Left kidney (tissue), 8 donors: Measurements from ENCODE around the gene PEA15. TPM values are rescaled to one million over a fixed set of nuclear protein-coding genes. Genes with fewer than 3 reads are reported as not detected.

Source experiments
- DNase-seq: peaks from one replicate; pipeline ENCODE4 v3.0.0-alpha.2; 2013
- long read RNA-seq, 8 donors: transcript quantifications; one replicate each; lab custom pipeline, GENCODE V29; 2026
- polyA plus RNA-seq: library from polyadenylated mRNA; unstranded; fragments of 120-200 nt; gene quantifications from one replicate; pipeline ENCODE4 v1.2.1, GENCODE V29; 2013; ENCODE audit not compliant: insufficient read length

The PEA15 gene, protein sequence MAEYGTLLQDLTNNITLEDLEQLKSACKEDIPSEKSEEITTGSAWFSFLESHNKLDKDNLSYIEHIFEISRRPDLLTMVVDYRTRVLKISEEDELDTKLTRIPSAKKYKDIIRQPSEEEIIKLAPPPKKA
- 98.5 TPM for polyA plus RNA-seq
- long read RNA-seq, donor 1, transcript PEA15-201 (4 exons, 2,471 nt) = major isoform, 54 of 108 reads
- long read RNA-seq, donor 1, partial matches to known transcripts = 54 of 108 reads
- long read RNA-seq, donor 1, other reads (novel, unspliced or antisense) = 0 of 108 reads
- long read RNA-seq, donor 2, transcript PEA15-201 (4 exons, 2,471 nt) = major isoform, 34 of 87 reads
- long read RNA-seq, donor 2, partial matches to known transcripts = 53 of 87 reads
- long read RNA-seq, donor 2, other reads (novel, unspliced or antisense) = 0 of 87 reads
- long read RNA-seq, donor 3, transcript PEA15-201 (4 exons, 2,471 nt) = major isoform, 26 of 46 reads
- long read RNA-seq, donor 3, partial matches to known transcripts = 19 of 46 reads
- long read RNA-seq, donor 3, other reads (novel, unspliced or antisense) = 0 of 46 reads
- long read RNA-seq, donor 4, partial matches to known transcripts = 5 of 7 reads
- long read RNA-seq, donor 4, other reads (novel, unspliced or antisense) = 0 of 7 reads
- long read RNA-seq, donor 5, transcript PEA15-201 (4 exons, 2,471 nt) = major isoform, 78 of 115 reads
- long read RNA-seq, donor 5, partial matches to known transcripts = 34 of 115 reads
- long read RNA-seq, donor 5, other reads (novel, unspliced or antisense) = 0 of 115 reads
- long read RNA-seq, donor 6, transcript PEA15-201 (4 exons, 2,471 nt) = major isoform, 33 of 98 reads
- long read RNA-seq, donor 6, partial matches to known transcripts = 63 of 98 reads
- long read RNA-seq, donor 6, other reads (novel, unspliced or antisense) = 0 of 98 reads
- long read RNA-seq, donor 7, transcript PEA15-201 (4 exons, 2,471 nt) = major isoform, 55 of 106 reads
- long read RNA-seq, donor 7, partial matches to known transcripts = 50 of 106 reads
- long read RNA-seq, donor 7, other reads (novel, unspliced or antisense) = 0 of 106 reads
- long read RNA-seq, donor 8, transcript PEA15-201 (4 exons, 2,471 nt) = major isoform, 11 of 20 reads
- long read RNA-seq, donor 8, partial matches to known transcripts = 9 of 20 reads
- long read RNA-seq, donor 8, other reads (novel, unspliced or antisense) = 0 of 20 reads

DNA sequence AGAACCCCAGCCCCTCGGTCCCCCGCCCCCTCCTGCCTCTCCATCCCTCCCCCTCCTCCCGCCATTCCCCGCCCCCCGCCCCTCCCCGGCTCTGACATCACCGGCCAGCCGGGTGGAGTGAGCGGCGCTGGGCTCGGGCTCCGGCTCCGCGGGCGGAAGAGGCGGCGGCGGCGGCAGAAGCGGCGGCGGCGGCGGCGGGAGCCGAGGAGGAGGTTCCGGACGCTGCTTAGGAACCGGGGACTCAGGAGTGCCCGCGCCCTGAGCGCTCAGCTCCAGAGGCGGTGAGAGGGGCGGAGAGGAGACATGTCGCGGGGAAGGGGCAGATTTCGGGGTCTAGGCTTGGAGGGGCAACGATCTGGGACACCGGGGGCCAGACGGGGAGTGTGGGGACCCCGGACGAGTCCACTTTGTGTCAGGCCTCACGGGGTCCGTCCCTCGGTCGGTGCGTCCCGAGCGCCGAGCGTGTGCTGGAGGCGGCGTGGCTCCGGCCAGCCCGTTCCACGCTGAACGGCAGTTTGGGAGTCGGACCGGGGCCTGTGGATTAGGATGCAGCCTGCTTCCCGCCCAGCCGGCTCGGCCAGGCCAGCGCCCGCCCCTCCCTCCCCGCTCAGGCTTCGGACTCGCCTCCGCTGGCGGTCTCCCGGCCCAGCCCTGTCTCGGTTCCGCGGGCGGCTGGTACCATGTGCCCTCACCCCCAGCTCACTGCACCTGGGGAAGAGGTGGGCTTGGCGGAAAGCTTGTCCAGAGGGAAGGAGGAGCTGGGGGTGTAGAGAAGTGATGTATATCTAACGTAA is at the start of gene PEA15:
PEA15 (plus strand) TSS at position 143 of the 794 bp plus-strand sequence. CDS start 6,161 bp downstream, outside the sequence.
- peak; percentile 75 for DNase-seq

- DNase-seq = no peak
Measured at GRCh38 chr1:160156361-160156760, 48.8 kb upstream of the PEA15 start.

DNA sequence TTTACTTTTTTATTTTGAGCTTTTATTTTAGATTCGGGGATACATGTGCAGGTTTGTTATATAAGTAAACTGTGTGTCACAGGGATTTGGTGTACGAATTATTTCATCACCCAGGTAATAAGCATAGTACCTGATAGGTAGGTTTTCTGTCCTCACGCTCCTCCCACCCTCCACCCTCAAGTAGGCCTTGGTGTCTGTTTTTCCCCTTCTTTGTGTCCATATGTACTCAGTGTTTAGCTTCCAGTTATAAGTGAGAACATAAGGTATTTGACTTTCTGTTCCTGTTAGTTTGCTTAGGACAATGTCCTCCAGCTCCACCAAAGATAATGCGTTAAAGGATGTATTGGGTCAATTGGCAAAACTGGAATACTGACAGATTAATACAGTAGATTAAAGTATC is 48.0 kb upstream of the PEA15 start:
- no peak for DNase-seq

DNA sequence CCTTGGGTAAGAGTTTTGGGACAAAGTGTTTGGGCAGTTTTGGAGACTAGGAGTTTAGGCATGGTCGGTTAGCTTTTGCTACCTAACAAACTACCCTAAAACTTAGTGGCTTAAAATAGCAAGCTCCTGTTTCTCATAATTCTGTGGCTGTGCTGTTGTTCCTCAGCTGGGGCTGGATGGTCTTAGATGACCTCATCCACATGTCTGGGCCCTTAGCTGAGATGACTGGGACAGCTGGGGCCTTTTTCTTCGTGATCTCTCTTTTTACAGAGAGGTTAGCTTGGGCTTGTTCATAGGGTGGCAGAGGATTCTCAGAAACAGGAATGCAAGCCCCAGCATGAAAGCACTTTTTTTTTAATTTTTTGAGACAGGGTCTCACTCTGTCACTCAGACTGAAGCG is 47.2 kb upstream of the PEA15 start:
- no peak for DNase-seq

DNA sequence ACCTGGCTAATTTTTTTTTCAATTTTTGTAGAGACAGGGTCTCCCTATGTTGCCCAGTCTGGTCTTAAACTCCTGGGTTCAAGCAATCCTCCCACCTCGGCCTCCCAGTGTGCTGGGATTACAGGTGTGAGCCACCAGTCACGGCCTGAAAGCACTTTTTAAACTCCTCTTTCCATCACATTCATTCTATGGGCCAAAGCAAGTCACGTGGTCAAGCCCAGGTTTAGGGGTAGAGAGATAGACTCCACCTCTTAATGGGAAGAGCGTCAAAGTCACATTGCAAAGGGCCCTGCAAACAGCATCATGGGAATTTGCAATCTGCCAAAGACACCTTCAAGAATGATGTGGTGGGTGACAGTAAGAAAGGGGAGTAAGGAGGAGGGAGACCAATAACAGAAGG is 46.6 kb upstream of the PEA15 start:
- no peak for DNase-seq

DNA sequence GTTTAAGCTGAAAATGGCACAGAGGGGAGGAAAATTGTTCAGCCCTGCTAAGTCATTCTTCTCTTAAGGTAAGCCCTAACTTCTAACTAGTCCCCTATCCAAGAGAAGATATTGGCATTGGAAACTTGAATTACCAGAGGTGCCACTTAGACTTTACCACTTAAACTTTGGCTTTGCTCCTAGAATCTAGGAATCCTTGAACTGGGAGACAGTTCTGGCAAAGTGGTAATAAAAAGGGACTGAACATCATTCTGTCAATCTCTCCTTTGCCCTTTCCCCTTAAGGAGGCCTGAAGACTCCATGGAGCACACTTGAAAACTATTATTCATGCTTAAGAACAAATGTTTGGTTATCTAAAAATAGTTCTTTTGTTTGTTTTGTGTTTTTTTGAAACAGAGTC is 45.3 kb upstream of the PEA15 start:
- DNase-seq = no peak

DNA sequence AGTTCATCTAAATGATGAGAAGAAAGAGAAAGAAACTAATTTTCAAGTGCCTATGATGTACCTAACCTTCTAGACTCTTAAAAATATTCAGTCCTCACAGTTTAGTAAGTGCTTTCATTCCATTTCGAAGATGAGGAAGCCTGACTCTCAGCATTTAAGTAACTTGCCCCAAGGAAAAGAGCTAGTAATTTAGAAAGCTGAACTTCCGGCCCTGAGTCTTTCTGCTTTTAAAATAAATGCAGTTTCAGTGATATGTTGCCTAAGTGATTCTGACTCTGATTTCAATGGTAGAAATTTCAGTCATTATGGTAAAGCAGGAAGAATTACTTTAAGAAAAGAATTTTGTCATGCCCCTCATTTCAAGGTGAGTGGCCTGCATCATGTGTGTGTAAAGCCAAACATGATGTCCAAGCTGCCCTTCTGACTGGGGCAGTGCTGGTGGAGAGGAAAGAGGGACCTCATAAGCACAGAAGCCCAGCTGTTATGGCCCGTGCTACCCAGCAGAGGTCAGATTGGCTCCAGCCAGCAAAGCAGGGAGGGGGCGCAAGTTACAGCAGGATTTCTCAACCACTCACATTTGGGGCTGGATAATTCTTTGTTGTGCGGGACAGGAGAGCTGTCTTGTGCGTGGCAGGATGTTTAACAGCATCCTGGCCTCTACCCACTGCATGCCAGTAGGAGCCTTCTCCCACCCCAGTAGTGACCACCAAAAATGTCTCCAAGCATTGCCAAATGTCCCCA is 43.0 kb upstream of the PEA15 start:
- no peak for DNase-seq

GRCh38 chr1:160162931-160163330 is 42.3 kb upstream of the PEA15 start:
- no peak for DNase-seq

DNA sequence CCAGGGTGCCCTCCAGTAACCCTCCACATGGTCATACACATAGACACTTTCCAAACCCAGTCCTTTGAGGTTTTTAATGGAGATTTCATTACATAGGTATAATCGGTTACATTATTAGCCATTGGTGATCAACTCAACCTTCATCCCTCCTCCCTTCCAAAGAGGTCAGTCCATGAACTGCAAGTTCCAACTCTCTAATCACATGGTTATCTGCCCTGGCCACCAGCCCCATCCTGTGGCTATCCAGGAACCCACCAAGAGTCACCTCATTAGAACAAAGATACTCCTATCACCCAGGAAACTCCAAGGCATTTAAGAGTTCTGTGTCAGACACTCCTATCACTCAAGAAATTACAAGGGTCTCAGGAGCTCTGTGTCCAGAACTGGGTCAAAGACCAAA is 41.6 kb upstream of the PEA15 start:
- DNase-seq = no peak

- no peak for DNase-seq
Measured at GRCh38 chr1:160164121-160164520, 41.1 kb upstream of the PEA15 start.

GRCh38 chr1:160166166-160166868 is 38.9 kb upstream of the PEA15 start:
- DNase-seq = no peak

DNA sequence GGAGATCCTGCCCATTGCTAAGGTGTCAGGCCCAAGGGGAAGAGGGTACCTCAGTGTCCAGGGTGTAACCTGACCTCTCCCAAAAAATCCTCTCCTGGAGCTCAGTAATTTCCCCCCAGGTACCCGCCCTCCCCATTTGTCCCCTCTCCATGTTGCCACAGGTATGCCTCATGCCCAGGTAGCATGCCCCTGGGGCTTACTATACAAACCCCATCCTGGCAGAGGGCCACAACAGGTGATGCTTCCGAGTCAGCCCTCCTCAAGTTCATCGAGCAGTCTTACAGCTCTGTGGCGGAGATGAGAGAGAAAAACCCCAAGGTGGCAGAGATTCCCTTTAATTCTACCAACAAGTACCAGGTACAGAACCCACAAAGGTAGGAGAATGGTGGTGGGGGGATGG is 38.1 kb upstream of the PEA15 start:
- DNase-seq = no peak

- no peak for DNase-seq
Measured at GRCh38 chr1:160167580-160167979, 37.6 kb upstream of the PEA15 start.

DNA sequence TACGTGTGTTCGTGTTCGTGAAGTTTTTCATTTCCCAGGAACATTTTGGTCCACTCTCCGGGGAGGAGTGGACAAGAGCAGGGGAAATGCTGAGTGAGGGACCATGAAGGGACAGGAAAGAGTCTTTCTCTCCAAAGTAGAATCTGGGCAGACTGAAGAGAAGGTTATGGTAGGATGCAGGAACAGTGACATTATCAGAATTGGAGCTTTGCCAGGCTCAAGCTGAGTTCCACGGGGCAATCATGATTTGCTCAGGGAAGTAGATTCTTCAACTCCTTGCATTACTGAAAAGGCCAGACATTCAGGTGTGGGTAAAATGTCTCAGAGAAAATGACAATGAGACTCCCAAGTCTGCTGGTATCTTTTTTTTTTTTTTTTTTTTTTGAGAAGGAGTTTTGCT is 37.2 kb upstream of the PEA15 start:
- DNase-seq = no peak

DNA sequence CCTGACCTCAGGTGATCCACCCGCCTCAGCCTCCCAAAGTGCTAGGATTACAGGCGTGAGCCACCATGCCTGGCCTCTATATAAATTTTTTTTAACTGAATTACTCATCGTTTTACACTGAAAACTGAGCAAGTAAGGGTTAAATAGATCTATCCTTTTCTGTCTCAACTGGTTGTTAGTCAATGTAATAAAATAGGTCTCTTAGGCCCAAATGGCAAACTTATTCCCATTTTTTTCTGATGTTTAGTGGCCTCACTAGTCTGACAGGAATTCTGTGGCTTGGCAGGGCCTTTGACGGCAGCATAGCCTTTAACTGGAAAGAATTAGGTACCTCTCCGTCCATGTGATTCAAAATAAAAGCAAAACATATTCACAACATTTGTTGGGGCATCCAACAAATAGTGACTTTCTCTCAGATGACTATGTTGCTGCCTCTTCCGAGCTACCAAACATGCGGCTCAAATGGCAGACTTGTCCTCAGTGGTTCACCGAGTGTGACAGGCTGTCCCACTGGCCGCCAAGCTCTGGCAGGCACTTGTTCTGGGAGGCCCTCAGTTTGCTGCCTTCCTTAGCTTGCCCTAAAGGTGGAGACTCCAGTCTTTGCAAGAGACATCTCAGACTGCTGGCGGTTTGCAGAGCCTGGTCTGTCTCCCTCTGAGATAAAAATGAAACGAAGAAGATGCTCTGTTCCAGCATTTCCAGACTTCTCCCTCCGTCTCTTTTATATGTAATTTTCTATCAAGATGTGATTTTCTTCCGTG is 36.4 kb upstream of the PEA15 start:
- no peak for DNase-seq

GRCh38 chr1:160169553-160170399 is 35.4 kb upstream of the PEA15 start:
- DNase-seq = no peak

- no peak for DNase-seq
Measured at GRCh38 chr1:160171354-160171753, 33.8 kb upstream of the PEA15 start.

GRCh38 chr1:160171980-160172379 is 33.2 kb upstream of the PEA15 start:
- no peak for DNase-seq
